ENCODE data around the gene CHSY1. TPM values are rescaled to one million over a fixed set of nuclear protein-coding genes. Genes with fewer than 3 reads are reported as not detected.
A peak's percentile ranks its signal among the peaks of the same experiment; 100 is the strongest.

CHSY1 gene
- polyA plus RNA-seq, 2 of the 4 experiments (the other 2 are of a cell fraction): 16.0 to 28.1 TPM

GRCh38 chr15:101294731-101295606 lies 43.1 kb upstream of the CHSY1 start, which contains the start of gene SNRPA1:
Gene SNRPA1, minus strand, starts transcription at chr15:101295248. Its CDS starts 70 bp downstream, at chr15:101295178.
- 2% methylated on average over 62 of the region's 87 CpGs for WGBS (ENCODE audit: missing lambda C conversion rate)
- ATAC-seq (peak; percentile 83 to 91), DNase-seq (ENCODE audit: low read depth in 1 of 2, low spot score in 1 of 2) (peak; percentile 97 to 98), FAIRE-seq (peak; percentile 73)
- Histone ChIP-seq H3K4me2 (peak within 1 kb of the TSS; percentile 92), H3K4me1 (peaks cover 36% of the 10 kb centered on the region), H3K9me3 (no peaks in the 10 kb centered on the region), H3K4me3 (peak within 1 kb of the TSS; percentile 95), H3K27ac (peak within 1 kb of the TSS; percentile 91 to 97)
- POLR2A ChIA-PET: interaction anchor here (1.0 to 1.7 kb wide), 8 partner anchors 12 to 362 kb away, joined by 3 to 6 read pairs (median 4); partner anchors contain the start of genes CHSY1 and TM2D3
- CTCF ChIA-PET: interaction anchor here (0.6 to 17.4 kb wide), 14 partner anchors 9 to 358 kb away, joined by 3 to 251 read pairs (median 4); no protein-coding TSS in a partner anchor
- TF ChIP-seq POLR2AphosphoS2 (conservative IDR thresholded peaks at IDR 0.05; ENCODE audit: low read length) (no peak), ESRRA (IDR thresholded peaks at IDR 0.05; ENCODE audit: borderline replicate concordance, low read length) (no peak; the same call in 1 of the 2 replicates), EHF (CRISPR knock-in tag; IDR thresholded peaks at IDR 0.05) (no peak), BCL3 (IDR thresholded peaks at IDR 0.05) (peak; percentile 93), RFX5 (IDR thresholded peaks at IDR 0.05) (no peak), FOSL2 (IDR thresholded peaks at IDR 0.05) (no peak), FOSL2 (CRISPR knock-in tag; IDR thresholded peaks at IDR 0.05) (no peak; the same call in 1 of the 2 replicates), EP300 (IDR thresholded peaks at IDR 0.05) (no peak), HDAC2 (IDR thresholded peaks at IDR 0.05) (no peak), RARB (CRISPR knock-in tag; IDR thresholded peaks at IDR 0.05) (no peak), POLR2A (IDR thresholded peaks at IDR 0.05; ENCODE audit: low read length) (peak; percentile 80), SMC3 (IDR thresholded peaks at IDR 0.05) (0 out of 3 replicates have a peak, but pooled peaks have one; percentile 17), EHMT2 (IDR thresholded peaks at IDR 0.05; ENCODE audit: low read depth) (no peak), HOXB13 (CRISPR knock-in tag; IDR thresholded peaks at IDR 0.05; ENCODE audit: low read depth) (no peak), HEYL (CRISPR knock-in tag; IDR thresholded peaks at IDR 0.05) (no peak), BHLHE40 (IDR thresholded peaks at IDR 0.05; ENCODE audit: low read depth, low read length) (no peak), ZSCAN20 (CRISPR knock-in tag; IDR thresholded peaks at IDR 0.05) (no peak), CHD4 (IDR thresholded peaks at IDR 0.05; ENCODE audit: borderline replicate concordance) (no peak), KDM5A (IDR thresholded peaks at IDR 0.05) (no peak; the same call in 1 of the 2 replicates), ZFP36 (IDR thresholded peaks at IDR 0.05; ENCODE audit: borderline replicate concordance, partially characterized antibody) (no peak), CEBPB (IDR thresholded peaks at IDR 0.05) (no peak), E2F6 (IDR thresholded peaks at IDR 0.05; ENCODE audit: borderline replicate concordance, low read depth) (peak; percentile 83; the same call in 1 of the 2 replicates), RNF2 (IDR thresholded peaks at IDR 0.05; ENCODE audit: borderline replicate concordance, low read depth) (no peak), TP53 (CRISPR knock-in tag; IDR thresholded peaks at IDR 0.05) (no peak), MAFK (IDR thresholded peaks at IDR 0.05; ENCODE audit: partially characterized antibody) (no peak), GATA3 (IDR thresholded peaks at IDR 0.05; ENCODE audit: borderline replicate concordance) (no peak; the same call in none of the 2 replicates), ZC3H11A (IDR thresholded peaks at IDR 0.05) (no peak), HOXB5 (CRISPR knock-in tag; IDR thresholded peaks at IDR 0.05) (peak; percentile 74), JUN (IDR thresholded peaks at IDR 0.05) (peak; percentile 80 to 98; a peak in 4 of 5 replicates), FOSB (CRISPR knock-in tag; IDR thresholded peaks at IDR 0.05) (no peak)
- TF ChIP-seq, protein P1, sequence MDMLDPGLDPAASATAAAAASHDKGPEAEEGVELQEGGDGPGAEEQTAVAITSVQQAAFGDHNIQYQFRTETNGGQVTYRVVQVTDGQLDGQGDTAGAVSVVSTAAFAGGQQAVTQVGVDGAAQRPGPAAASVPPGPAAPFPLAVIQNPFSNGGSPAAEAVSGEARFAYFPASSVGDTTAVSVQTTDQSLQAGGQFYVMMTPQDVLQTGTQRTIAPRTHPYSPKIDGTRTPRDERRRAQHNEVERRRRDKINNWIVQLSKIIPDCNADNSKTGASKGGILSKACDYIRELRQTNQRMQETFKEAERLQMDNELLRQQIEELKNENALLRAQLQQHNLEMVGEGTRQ (IDR thresholded peaks at IDR 0.05): no peak
- TF ChIP-seq, protein P2, sequence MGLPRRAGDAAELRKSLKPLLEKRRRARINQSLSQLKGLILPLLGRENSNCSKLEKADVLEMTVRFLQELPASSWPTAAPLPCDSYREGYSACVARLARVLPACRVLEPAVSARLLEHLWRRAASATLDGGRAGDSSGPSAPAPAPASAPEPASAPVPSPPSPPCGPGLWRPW (IDR thresholded peaks at IDR 0.05): no peak
- TF ChIP-seq, protein P3, sequence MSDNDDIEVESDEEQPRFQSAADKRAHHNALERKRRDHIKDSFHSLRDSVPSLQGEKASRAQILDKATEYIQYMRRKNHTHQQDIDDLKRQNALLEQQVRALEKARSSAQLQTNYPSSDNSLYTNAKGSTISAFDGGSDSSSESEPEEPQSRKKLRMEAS (IDR thresholded peaks at IDR 0.05): peak; percentile 96
- TF ChIP-seq, protein P4, sequence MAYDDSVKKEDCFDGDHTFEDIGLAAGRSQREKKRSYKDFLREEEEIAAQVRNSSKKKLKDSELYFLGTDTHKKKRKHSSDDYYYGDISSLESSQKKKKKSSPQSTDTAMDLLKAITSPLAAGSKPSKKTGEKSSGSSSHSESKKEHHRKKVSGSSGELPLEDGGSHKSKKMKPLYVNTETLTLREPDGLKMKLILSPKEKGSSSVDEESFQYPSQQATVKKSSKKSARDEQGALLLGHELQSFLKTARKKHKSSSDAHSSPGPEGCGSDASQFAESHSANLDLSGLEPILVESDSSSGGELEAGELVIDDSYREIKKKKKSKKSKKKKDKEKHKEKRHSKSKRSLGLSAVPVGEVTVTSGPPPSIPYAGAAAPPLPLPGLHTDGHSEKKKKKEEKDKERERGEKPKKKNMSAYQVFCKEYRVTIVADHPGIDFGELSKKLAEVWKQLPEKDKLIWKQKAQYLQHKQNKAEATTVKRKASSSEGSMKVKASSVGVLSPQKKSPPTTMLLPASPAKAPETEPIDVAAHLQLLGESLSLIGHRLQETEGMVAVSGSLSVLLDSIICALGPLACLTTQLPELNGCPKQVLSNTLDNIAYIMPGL (CRISPR knock-in tag; IDR thresholded peaks at IDR 0.05; ENCODE audit: borderline replicate concordance): no peak; the same call in 1 of the 2 replicates
- TF ChIP-seq, protein P5, sequence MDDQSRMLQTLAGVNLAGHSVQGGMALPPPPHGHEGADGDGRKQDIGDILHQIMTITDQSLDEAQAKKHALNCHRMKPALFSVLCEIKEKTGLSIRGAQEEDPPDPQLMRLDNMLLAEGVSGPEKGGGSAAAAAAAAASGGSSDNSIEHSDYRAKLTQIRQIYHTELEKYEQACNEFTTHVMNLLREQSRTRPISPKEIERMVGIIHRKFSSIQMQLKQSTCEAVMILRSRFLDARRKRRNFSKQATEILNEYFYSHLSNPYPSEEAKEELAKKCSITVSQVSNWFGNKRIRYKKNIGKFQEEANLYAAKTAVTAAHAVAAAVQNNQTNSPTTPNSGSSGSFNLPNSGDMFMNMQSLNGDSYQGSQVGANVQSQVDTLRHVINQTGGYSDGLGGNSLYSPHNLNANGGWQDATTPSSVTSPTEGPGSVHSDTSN (IDR thresholded peaks at IDR 0.05): no peak; the same call in 1 of the 2 replicates

Data from A549 (cell line).